OCI-LY7 (cell line): ENCODE measurements around the gene STUM. TPM values are rescaled to one million over a fixed set of nuclear protein-coding genes. Genes with fewer than 3 reads are reported as not detected.

ENCODE experiments used
- BruUV-seq: library from RNA; stranded (reverse); fragments of 400-500 nt; replicated peaks from 2 replicates; lab custom pipeline; 2021; lab: Mats Ljungman, UMichigan
- CTCF ChIA-PET: fragments of 300-600 bp; sonication (Branson Sonifier 250); formaldehyde crosslinking; loops from one replicate; lab custom pipeline; 2022; ENCODE audit warnings: antibody characterized with exemption; ENCODE audit not compliant: unreplicated experiment; lab: Charles Lee
- POLR2A ChIA-PET: fragments of 300-600 bp; sonication (Branson Sonifier 250); formaldehyde crosslinking; loops from one replicate; lab custom pipeline; 2022; ENCODE audit warnings: antibody characterized with exemption; lab: Charles Lee
- DNase-seq: peaks from one replicate; pipeline ENCODE4 v3.0.0-alpha.2; 2015; ENCODE audit warnings: low spot score
- H2AFZ ChIP-seq: fragments of 200-600 bp; sonication (generic), shearing (Covaris generic); 2 replicates; pipeline ENCODE4 v1.6.1; 2014; ENCODE audit warnings: mild to moderate bottlenecking, antibody characterized with exemption, low read length, moderate library complexity
- H3K27ac ChIP-seq: fragments of 200-600 bp; sonication (generic); 2 replicates; pipeline ENCODE4 v1.5.1; 2014; ENCODE audit warnings: mixed run types, low read depth, mild to moderate bottlenecking, moderate library complexity, low read length, inconsistent platforms; ENCODE audit not compliant: poor library complexity, severe bottlenecking
- H3K36me3 ChIP-seq: fragments of 200-600 bp; sonication (generic); 2 replicates; pipeline ENCODE4 v1.6.1; 2014; ENCODE audit warnings: mild to moderate bottlenecking, antibody characterized with exemption, low read length, moderate library complexity, mixed read lengths; ENCODE audit not compliant: insufficient read depth
- H3K4me1 ChIP-seq: fragments of 200-600 bp; sonication (generic); 2 replicates; pipeline ENCODE4 v1.5.1; 2014; ENCODE audit warnings: mild to moderate bottlenecking, low read length; ENCODE audit not compliant: insufficient read depth, poor library complexity, severe bottlenecking
- H3K4me2 ChIP-seq: fragments of 200-600 bp; sonication (generic); 2 replicates; pipeline ENCODE4 v1.6.1; 2014; ENCODE audit warnings: mild to moderate bottlenecking, low read length
- H3K4me3 ChIP-seq: fragments of 200-600 bp; sonication (generic); 2 replicates; pipeline ENCODE4 v1.5.1; 2014; ENCODE audit warnings: mild to moderate bottlenecking, low read depth, low read length; ENCODE audit not compliant: poor library complexity, severe bottlenecking
- H3K79me2 ChIP-seq: fragments of 200-600 bp; sonication (generic); 2 replicates; pipeline ENCODE4 v1.6.1; 2016; ENCODE audit warnings: low read depth, mild to moderate bottlenecking, low read length, moderate library complexity, mixed read lengths; ENCODE audit not compliant: insufficient read depth
- H3K9me2 ChIP-seq: fragments of 200-600 bp; sonication (generic); 2 replicates; pipeline ENCODE4 v1.6.1; 2016; ENCODE audit warnings: mild to moderate bottlenecking, low read length, mixed read lengths; ENCODE audit not compliant: insufficient read depth
- H3K9me3 ChIP-seq: fragments of 200-600 bp; sonication (generic); 2 replicates; pipeline ENCODE4 v1.6.1; 2014; ENCODE audit warnings: mild to moderate bottlenecking, mixed run types, low read length, mixed read lengths
- H4K20me1 ChIP-seq: fragments of 200-600 bp; sonication (generic); 2 replicates; pipeline ENCODE4 v1.6.1; 2014; ENCODE audit warnings: mild to moderate bottlenecking, antibody characterized with exemption, low read length, moderate library complexity, mixed read lengths; ENCODE audit not compliant: insufficient read depth
- EZH2phosphoT487 ChIP-seq: fragments of 200-600 bp; sonication (generic); IDR thresholded peaks from 2 replicates; pipeline ENCODE4 v1.6.1; 2018; ENCODE audit warnings: low read depth, borderline replicate concordance, mild to moderate bottlenecking, mixed run types, antibody characterized with exemption, low read length, moderate library complexity, mixed read lengths
- intact Hi-C: fragments of 100-400 bp; cut with micrococcal nuclease; formaldehyde crosslinking; loops from one replicate; pipeline ENCODE4 v1.10.0; 2022; ENCODE audit not compliant: unreplicated experiment
- total RNA-seq, 2 experiments: library from RNA; depleted of rRNA in 1 of 2; stranded (reverse); fragments of >200 nt in 1 of 2; shearing (Covaris generic) in 1 of 2; gene quantifications; 2 replicates each; pipeline ENCODE4 v1.2.3, GENCODE V29; 2014 to 2022
- TF ChIP-seq, protein P1 (sequence below): fragments of 200-600 bp; sonication (generic); conservative IDR thresholded peaks from 2 replicates; pipeline ENCODE4 v1.5.1; 2014; ENCODE audit warnings: mild to moderate bottlenecking, antibody characterized with exemption, low read length, moderate library complexity, mixed read lengths

The STUM gene
- total RNA-seq, 2 experiments from 2014 or later: not detected

DNA sequence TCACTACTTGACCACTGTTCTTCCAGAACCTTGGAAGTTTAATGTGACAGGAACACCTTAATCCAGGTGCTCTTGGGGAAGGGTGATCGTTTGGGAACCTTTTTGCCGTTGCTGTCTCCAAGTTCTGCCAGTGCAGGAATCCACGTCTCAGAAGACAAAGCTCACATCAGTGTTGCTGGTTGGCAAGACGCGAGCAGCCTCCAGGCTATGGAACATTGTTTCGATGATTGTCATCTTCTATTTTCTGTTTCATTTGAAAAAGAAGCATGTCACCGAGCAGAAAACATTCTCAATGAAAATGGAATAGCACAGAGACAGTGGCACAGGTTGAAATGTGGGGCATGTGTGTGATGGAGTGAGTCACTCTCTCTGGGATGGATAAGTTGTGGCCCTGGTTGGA lies 11.7 kb downstream of the STUM start:
- no peak for TF ChIP-seq EZH2phosphoT487
- TF ChIP-seq, protein P1, sequence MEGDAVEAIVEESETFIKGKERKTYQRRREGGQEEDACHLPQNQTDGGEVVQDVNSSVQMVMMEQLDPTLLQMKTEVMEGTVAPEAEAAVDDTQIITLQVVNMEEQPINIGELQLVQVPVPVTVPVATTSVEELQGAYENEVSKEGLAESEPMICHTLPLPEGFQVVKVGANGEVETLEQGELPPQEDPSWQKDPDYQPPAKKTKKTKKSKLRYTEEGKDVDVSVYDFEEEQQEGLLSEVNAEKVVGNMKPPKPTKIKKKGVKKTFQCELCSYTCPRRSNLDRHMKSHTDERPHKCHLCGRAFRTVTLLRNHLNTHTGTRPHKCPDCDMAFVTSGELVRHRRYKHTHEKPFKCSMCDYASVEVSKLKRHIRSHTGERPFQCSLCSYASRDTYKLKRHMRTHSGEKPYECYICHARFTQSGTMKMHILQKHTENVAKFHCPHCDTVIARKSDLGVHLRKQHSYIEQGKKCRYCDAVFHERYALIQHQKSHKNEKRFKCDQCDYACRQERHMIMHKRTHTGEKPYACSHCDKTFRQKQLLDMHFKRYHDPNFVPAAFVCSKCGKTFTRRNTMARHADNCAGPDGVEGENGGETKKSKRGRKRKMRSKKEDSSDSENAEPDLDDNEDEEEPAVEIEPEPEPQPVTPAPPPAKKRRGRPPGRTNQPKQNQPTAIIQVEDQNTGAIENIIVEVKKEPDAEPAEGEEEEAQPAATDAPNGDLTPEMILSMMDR: no peak
- H3K79me2 ChIP-seq: no peaks in the 10 kb centered on the region
- H3K27ac ChIP-seq: no peak overlapping the region
- no peaks in the 10 kb centered on the region for H3K9me2 ChIP-seq
- no TSS peak for BruUV-seq
- no peak overlapping the region for H3K4me3 ChIP-seq
- H2AFZ ChIP-seq: no peak overlapping the region
- H3K4me1 ChIP-seq: no peaks in the 10 kb centered on the region
- H3K4me2 ChIP-seq: no peak overlapping the region
- intact Hi-C loops: no loop called here
- no peaks in the 10 kb centered on the region for H3K36me3 ChIP-seq
- ChIA-PET POLR2A (interaction anchor here (0.7 kb wide), 1 partner anchor 41 kb away, joined by 3 read pairs; no protein-coding TSS in a partner anchor), CTCF (no interaction called here)
- H3K9me3 ChIP-seq: no peaks in the 10 kb centered on the region
- DNase-seq: no peak
- H4K20me1 ChIP-seq: no peaks in the 10 kb centered on the region

DNA sequence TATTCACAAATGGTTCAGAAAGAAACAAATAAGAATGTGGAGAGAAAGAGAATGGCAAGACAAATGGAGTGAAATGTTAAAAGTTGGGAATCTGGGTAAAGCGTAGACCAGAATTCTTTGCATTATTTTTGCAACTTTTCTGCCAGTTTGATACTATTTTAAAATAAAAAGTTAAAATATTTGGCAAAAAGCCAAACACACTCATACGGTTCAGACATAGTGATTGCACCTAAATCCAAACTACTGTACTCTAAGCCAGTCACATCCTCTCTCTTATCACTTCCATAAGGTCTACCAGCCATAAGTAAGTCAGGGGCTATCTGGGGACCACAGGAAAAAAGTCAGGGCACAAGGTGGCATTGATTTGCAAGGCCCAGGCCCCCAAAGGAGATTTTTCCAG lies 14.4 kb downstream of the STUM start:
- CTCF ChIA-PET: interaction anchor here (0.5 kb wide), 1 partner anchor 15 kb away, joined by 8 read pairs; no protein-coding TSS in a partner anchor

DNA sequence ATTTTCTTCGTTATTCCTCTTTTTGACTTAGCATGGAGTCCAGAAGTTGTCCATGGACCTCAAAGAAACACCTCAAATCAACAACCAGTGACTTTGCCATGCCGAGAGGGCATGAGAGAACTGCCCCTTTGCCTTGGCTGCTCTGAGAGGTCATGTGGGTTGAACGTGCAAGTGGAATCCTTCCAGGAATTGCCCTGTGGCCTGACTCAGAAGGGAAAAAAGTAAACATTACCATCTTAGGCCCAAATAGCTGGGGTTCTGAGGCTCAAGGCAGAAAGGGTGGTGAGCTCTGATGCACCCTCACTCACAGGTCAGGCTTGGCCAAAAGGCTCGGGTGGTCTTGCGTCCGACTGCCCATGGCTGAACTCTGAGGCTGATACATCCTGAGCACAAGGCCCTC lies 15.1 kb downstream of the STUM start:
- H3K79me2 ChIP-seq: no peaks in the 10 kb centered on the region
- no peaks in the 10 kb centered on the region for H3K9me3 ChIP-seq
- H3K9me2 ChIP-seq: no peaks in the 10 kb centered on the region
- no peaks in the 10 kb centered on the region for H3K36me3 ChIP-seq
- no peak overlapping the region for H2AFZ ChIP-seq
- no TSS peak for BruUV-seq
- no peaks in the 10 kb centered on the region for H4K20me1 ChIP-seq
- TF ChIP-seq EZH2phosphoT487: no peak
- TF ChIP-seq, protein P1: no peak
- DNase-seq: no peak
- no peak overlapping the region for H3K4me3 ChIP-seq
- POLR2A ChIA-PET: no interaction called here
- H3K4me2 ChIP-seq: no peak overlapping the region
- CTCF ChIA-PET: interaction anchor here (0.5 kb wide), 1 partner anchor 15 kb away, joined by 8 read pairs; no protein-coding TSS in a partner anchor
- intact Hi-C loops: no loop called here
- H3K4me1 ChIP-seq: no peaks in the 10 kb centered on the region
- no peak overlapping the region for H3K27ac ChIP-seq

More for the DNA sequence above, 14.4 kb downstream of the STUM start:
- H3K4me1 ChIP-seq: no peaks in the 10 kb centered on the region
- BruUV-seq: no TSS peak
- no peaks in the 10 kb centered on the region for H4K20me1 ChIP-seq
- H3K4me3 ChIP-seq: no peak overlapping the region
- H3K9me2 ChIP-seq: no peaks in the 10 kb centered on the region
- H3K4me2 ChIP-seq: no peak overlapping the region
- TF ChIP-seq, protein P1: no peak
- no peak for TF ChIP-seq EZH2phosphoT487
- DNase-seq: no peak
- H3K79me2 ChIP-seq: no peaks in the 10 kb centered on the region
- H2AFZ ChIP-seq: no peak overlapping the region
- H3K27ac ChIP-seq: no peak overlapping the region
- POLR2A ChIA-PET: no interaction called here
- intact Hi-C loops: no loop called here
- no peaks in the 10 kb centered on the region for H3K36me3 ChIP-seq
- H3K9me3 ChIP-seq: no peaks in the 10 kb centered on the region
